Thyroid gland (tissue), 4 donors: Measurements from ENCODE around the gene SPDYC.

Experiments used
- CTCF ChIP-seq, 6 experiments: fragments of 200-600 bp in 3 of 6; fragments of 450-650 bp in 3 of 6; sonication (generic) in 3 of 6; IDR thresholded peaks; one replicate each; pipeline ENCODE4 v1.5.1; 2016 to 2019; ENCODE audit warnings: antibody characterized with exemption in 6 of 6, mild to moderate bottlenecking in 2 of 6, inconsistent platforms in 1 of 6, moderate library complexity in 1 of 6
- POLR2A ChIP-seq, 2 donors: fragments of 450-650 bp; IDR thresholded peaks; one replicate each; pipeline ENCODE4 v1.6.1; 2017; ENCODE audit warnings: antibody characterized with exemption in 2 of 2, mild to moderate bottlenecking in 2 of 2, moderate library complexity in 1 of 2

DNA sequence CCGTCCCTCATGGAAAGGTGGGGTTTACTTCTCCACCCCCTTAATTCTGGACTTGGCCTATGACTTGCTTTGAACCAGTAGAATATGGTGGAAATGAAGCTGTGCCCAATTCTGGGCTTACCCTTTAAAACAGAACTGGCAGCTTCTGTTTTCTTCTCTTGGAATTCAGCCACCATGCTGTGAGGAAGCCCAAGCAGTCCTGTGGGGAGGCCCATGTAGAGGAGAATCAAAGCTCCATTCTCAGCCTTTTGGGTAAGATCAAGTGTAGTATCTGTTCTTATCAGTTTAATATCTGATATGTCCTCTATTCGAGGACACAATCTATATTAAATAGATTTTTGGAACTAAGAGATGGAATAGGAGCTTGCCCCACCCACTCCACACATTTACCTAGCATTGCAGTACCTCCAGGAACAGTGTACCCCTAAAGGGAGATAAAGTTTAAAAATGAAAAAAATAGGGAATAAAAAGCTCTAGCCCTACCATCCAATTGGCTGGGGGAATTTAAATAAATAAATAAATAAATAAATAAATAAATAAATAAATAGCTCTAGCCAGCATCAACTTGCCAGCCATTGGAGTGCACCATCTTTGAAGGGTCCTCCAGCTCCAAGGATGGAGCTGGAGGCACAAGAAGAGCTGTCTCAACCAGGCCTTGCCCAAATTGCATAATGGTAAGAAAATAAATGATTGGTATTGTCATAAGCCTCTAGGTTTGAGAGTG lies 22.5 kb upstream of the SPDYC start:
- TF ChIP-seq CTCF (IDR thresholded peaks at IDR 0.05) (no peak), POLR2A (IDR thresholded peaks at IDR 0.05) (no peak)
